Upper lobe of left lung (tissue), 4 donors: ENCODE results near the gene EFHD2.

ENCODE experiments used
- EP300 ChIP-seq, 4 donors: sonication (generic); formaldehyde crosslinking; IDR thresholded peaks; one replicate each; pipeline ENCODE4 v1.5.1; 2017; ENCODE audit warnings: antibody characterized with exemption in 4 of 4, control low read depth in 2 of 4
- POLR2A ChIP-seq, 4 donors: fragments of 450-650 bp; IDR thresholded peaks; one replicate each; pipeline ENCODE4 v1.5.1; 2016 to 2017; ENCODE audit warnings: antibody characterized with exemption in 4 of 4, mild to moderate bottlenecking in 2 of 4
- POLR2AphosphoS5 ChIP-seq, 2 donors: sonication (generic); formaldehyde crosslinking; IDR thresholded peaks; one replicate each; pipeline ENCODE4 v1.5.1; 2017; ENCODE audit warnings: antibody characterized with exemption in 2 of 2
- TF ChIP-seq, protein P1 (sequence below), 6 experiments: fragments of 450-650 bp in 4 of 6; fragments of 200-600 bp in 2 of 6; sonication (generic) in 2 of 6; IDR thresholded peaks; one replicate each; pipeline ENCODE4 v1.5.1; 2016 to 2019; ENCODE audit warnings: antibody characterized with exemption in 6 of 6

DNA sequence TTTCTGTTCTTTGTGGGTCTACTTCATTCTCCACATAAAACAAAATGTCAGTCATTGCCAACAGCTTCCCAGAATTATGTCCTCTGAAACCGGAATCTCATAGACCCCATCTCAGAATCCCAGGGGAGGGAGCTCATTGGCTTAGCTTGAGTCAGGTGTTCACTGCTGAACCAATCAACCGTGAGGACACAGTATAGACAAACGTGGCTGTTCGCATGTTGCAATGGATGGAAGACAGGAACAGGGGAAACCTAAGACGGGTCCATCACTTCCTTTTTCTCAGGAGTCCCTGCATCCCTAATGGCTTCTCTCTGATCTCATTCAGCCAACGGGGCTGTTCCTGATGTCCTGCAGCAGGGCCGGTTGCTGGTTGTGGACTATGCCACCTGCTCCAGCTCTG lies 56.0 kb downstream of the EFHD2 start:
- TF ChIP-seq, protein P1, sequence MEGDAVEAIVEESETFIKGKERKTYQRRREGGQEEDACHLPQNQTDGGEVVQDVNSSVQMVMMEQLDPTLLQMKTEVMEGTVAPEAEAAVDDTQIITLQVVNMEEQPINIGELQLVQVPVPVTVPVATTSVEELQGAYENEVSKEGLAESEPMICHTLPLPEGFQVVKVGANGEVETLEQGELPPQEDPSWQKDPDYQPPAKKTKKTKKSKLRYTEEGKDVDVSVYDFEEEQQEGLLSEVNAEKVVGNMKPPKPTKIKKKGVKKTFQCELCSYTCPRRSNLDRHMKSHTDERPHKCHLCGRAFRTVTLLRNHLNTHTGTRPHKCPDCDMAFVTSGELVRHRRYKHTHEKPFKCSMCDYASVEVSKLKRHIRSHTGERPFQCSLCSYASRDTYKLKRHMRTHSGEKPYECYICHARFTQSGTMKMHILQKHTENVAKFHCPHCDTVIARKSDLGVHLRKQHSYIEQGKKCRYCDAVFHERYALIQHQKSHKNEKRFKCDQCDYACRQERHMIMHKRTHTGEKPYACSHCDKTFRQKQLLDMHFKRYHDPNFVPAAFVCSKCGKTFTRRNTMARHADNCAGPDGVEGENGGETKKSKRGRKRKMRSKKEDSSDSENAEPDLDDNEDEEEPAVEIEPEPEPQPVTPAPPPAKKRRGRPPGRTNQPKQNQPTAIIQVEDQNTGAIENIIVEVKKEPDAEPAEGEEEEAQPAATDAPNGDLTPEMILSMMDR (IDR thresholded peaks at IDR 0.05): no peak
- TF ChIP-seq POLR2AphosphoS5 (IDR thresholded peaks at IDR 0.05) (no peak), POLR2A (IDR thresholded peaks at IDR 0.05) (no peak), EP300 (IDR thresholded peaks at IDR 0.05) (no peak)
